ENCODE data around the gene PLCL2. TPM values are rescaled to one million over a fixed set of nuclear protein-coding genes. Genes with fewer than 3 reads are reported as not detected.

The PLCL2 gene
- total RNA-seq, 4 donors from 2014 or later: 0.95 to 4.8 (median 2.2) TPM

DNA sequence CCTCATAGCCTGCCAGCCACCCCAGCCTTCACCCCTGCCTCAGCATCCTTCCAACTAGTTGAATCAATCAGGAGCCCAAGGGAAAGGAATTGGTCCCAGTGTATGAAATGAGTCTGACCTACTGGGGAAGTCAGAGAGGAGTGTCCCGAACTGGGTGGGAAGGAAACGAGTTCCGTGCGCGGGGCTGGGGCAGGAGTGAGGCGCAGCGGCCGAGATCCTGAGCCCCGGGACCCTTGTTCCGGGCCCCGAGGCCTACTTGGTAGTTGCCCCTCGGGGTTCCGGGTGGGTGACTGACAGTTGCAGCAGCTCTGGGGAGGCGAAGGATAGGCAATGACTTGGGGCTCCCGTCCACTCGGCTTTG lies 1.1 kb upstream of the PLCL2 start:
- no peak for DNase-seq
- H3K36me3 ChIP-seq: no peaks in the 10 kb centered on the region
- no peaks in the 10 kb centered on the region for H3K9me3 ChIP-seq
- peaks cover 0 to 4% (median 0%) of the 10 kb centered on the region in 4 donors for H3K27me3 ChIP-seq
- intact Hi-C loops (cut with DNase I): no loop called here
- peaks cover 0 to 44% (median 0%) of the 10 kb centered on the region in 3 donors for H3K4me1 ChIP-seq
- TF ChIP-seq, protein P1, sequence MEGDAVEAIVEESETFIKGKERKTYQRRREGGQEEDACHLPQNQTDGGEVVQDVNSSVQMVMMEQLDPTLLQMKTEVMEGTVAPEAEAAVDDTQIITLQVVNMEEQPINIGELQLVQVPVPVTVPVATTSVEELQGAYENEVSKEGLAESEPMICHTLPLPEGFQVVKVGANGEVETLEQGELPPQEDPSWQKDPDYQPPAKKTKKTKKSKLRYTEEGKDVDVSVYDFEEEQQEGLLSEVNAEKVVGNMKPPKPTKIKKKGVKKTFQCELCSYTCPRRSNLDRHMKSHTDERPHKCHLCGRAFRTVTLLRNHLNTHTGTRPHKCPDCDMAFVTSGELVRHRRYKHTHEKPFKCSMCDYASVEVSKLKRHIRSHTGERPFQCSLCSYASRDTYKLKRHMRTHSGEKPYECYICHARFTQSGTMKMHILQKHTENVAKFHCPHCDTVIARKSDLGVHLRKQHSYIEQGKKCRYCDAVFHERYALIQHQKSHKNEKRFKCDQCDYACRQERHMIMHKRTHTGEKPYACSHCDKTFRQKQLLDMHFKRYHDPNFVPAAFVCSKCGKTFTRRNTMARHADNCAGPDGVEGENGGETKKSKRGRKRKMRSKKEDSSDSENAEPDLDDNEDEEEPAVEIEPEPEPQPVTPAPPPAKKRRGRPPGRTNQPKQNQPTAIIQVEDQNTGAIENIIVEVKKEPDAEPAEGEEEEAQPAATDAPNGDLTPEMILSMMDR (IDR thresholded peaks at IDR 0.05): no peak
- no peak for TF ChIP-seq POLR2A (IDR thresholded peaks at IDR 0.05)
- H3K4me3 ChIP-seq: peak overlapping the region; percentile 62 to 87 (median 67)
- 76% methylated on average over 9 of the region's 16 CpGs; no CpG with 5 or more reads in 1 of the 2 donors for WGBS, 2 donors
- H3K27ac ChIP-seq: peak overlapping the region in 3 of 4 donors; percentile 82 to 92 (median 88)

GRCh38 chr3:16884084-16884747 lies 539 bp upstream of the PLCL2 start:
- H3K36me3 ChIP-seq: no peaks in the 10 kb centered on the region
- peak overlapping the region; percentile 76 to 92 (median 85) for H3K27ac ChIP-seq
- intact Hi-C loops (cut with DNase I): no loop called here
- peaks cover 0 to 4% (median 0%) of the 10 kb centered on the region in 4 donors for H3K27me3 ChIP-seq
- DNase-seq: no peak
- H3K9me3 ChIP-seq: no peaks in the 10 kb centered on the region
- WGBS, 2 donors: 0% methylated on average over 17 of the region's 81 CpGs; no CpG with 5 or more reads in 1 of the 2 donors
- TF ChIP-seq, protein P1 (IDR thresholded peaks at IDR 0.05): peak in 5 of 6 experiments; percentile 20 to 57 (median 30)
- TF ChIP-seq POLR2A (IDR thresholded peaks at IDR 0.05): no peak
- H3K4me3 ChIP-seq: peak overlapping the region; percentile 62 to 87 (median 67)
- peaks cover 0 to 47% (median 0%) of the 10 kb centered on the region in 3 donors for H3K4me1 ChIP-seq

GRCh38 chr3:16885593-16886302 lies 993 bp downstream of the PLCL2 start:
- no peaks in the 10 kb centered on the region for H3K9me3 ChIP-seq
- DNase-seq: no peak
- intact Hi-C loops (cut with DNase I): no loop called here
- peak overlapping the region; percentile 62 to 87 (median 67) for H3K4me3 ChIP-seq
- no peak for TF ChIP-seq POLR2A (IDR thresholded peaks at IDR 0.05)
- TF ChIP-seq, protein P1 (IDR thresholded peaks at IDR 0.05): no peak
- H3K4me1 ChIP-seq: peaks cover 0 to 49% (median 0%) of the 10 kb centered on the region in 3 donors
- WGBS, 2 donors: 38 to 40% methylated on average over 15 of the region's 15 CpGs
- peaks cover 0 to 4% (median 0%) of the 10 kb centered on the region in 4 donors for H3K27me3 ChIP-seq
- peak overlapping the region; percentile 76 to 92 (median 85) for H3K27ac ChIP-seq
- no peaks in the 10 kb centered on the region for H3K36me3 ChIP-seq

GRCh38 chr3:16886303-16886683 lies 1.5 kb downstream of the PLCL2 start:
- WGBS, 2 donors: 46 to 58% methylated on average over 3 of the region's 3 CpGs
- intact Hi-C loops (cut with DNase I): no loop called here
- TF ChIP-seq, protein P1 (IDR thresholded peaks at IDR 0.05): no peak
- no peak for TF ChIP-seq POLR2A (IDR thresholded peaks at IDR 0.05)
- H3K36me3 ChIP-seq: no peaks in the 10 kb centered on the region
- peak overlapping the region; percentile 62 to 87 (median 67) for H3K4me3 ChIP-seq
- peaks cover 0 to 4% (median 0%) of the 10 kb centered on the region in 4 donors for H3K27me3 ChIP-seq
- peak overlapping the region; percentile 76 to 92 (median 85) for H3K27ac ChIP-seq
- H3K4me1 ChIP-seq: peaks cover 0 to 49% (median 0%) of the 10 kb centered on the region in 3 donors
- DNase-seq: no peak
- no peaks in the 10 kb centered on the region for H3K9me3 ChIP-seq

DNA sequence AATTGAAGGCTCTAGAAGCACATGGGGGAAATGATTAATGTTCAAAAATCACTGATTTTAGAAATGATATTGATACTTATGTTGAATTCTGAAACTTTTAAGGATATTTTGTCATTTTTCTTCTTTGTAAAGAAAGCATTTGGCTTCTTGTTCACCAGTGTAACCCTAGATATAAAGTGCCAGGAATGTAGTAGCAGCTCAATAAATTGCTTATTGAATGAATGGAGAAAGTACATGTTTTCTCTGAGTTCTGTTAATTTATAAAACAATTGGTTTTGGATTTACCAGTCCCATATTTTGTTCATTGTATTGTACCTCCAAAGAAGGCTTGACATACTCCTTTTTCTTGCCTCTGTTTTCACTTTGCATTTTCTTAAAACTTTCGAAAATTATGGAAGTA lies 2.4 kb downstream of the PLCL2 start:
- H3K4me3 ChIP-seq: no peak overlapping the region
- H3K4me1 ChIP-seq: peaks cover 0 to 49% (median 0%) of the 10 kb centered on the region in 3 donors
- no peaks in the 10 kb centered on the region for H3K9me3 ChIP-seq
- no peak for DNase-seq
- no peaks in the 10 kb centered on the region for H3K36me3 ChIP-seq
- peaks cover 0 to 4% (median 0%) of the 10 kb centered on the region in 4 donors for H3K27me3 ChIP-seq
- H3K27ac ChIP-seq: no peak overlapping the region
- no peak for TF ChIP-seq POLR2A (IDR thresholded peaks at IDR 0.05)
- TF ChIP-seq, protein P1 (IDR thresholded peaks at IDR 0.05): no peak
- WGBS, 2 donors: 79 to 88% methylated on average over 1 of the region's 1 CpG
- intact Hi-C loops (cut with DNase I): no loop called here
